ENCODE data around the gene ADAM20. TPM values are rescaled to one million over a fixed set of nuclear protein-coding genes. Genes with fewer than 3 reads are reported as not detected.

Gene ADAM20
- 0.01 TPM in 1 of 2 replicates, not detected in the other for polyA plus RNA-seq (2013)

GRCh38 chr14:70534904-70535303 is at the start of gene ADAM20:
ADAM20 (minus strand) TSS chr14:70535004; CDS start chr14:70524757, 10,247 bp downstream.
- no peak within 1 kb of the TSS for H3K4me2 ChIP-seq (ENCODE audit: low read length)
- H2AK5ac ChIP-seq (ENCODE audit: low read length) = no peak within 1 kb of the TSS
- H3K4me1 ChIP-seq (ENCODE audit: control insufficient read depth in 1 of 2, insufficient read depth in 2 of 2, low read length in 2 of 2) = no peaks in the 10 kb centered on the region
- peaks cover 8% of the 10 kb centered on the region for H3K9me3 ChIP-seq (ENCODE audit: insufficient read depth, low read depth, low read length)
- H3K36me3 ChIP-seq (ENCODE audit: control insufficient read depth in 1 of 2, insufficient read depth in 2 of 2, low read length in 2 of 2) = peaks cover 2 to 3% of the 10 kb centered on the region in 2 experiments
- H2BK5ac ChIP-seq (ENCODE audit: low read depth, low read length, poor library complexity) = no peak within 1 kb of the TSS
- H3K27me3 ChIP-seq (ENCODE audit: insufficient read depth, low read length) = no peaks in the 10 kb centered on the region
- no peak within 1 kb of the TSS for H2BK12ac ChIP-seq (ENCODE audit: low read length)
- no peak within 1 kb of the TSS for H3K14ac ChIP-seq (ENCODE audit: low read length)
- no peak within 1 kb of the TSS for H3K4ac ChIP-seq (ENCODE audit: low read depth, low read length)
- H2BK120ac ChIP-seq (ENCODE audit: insufficient read depth, low read length, poor library complexity) = no peak within 1 kb of the TSS
- no peak within 1 kb of the TSS for H3K4me3 ChIP-seq (ENCODE audit: low read depth, low read length)
- no peaks in the 10 kb centered on the region for H3K79me2 ChIP-seq (ENCODE audit: control insufficient read depth, insufficient read depth, low read length, poor library complexity)
- no peak within 1 kb of the TSS for H4K12ac ChIP-seq (ENCODE audit: low read depth, low read length)
- H3K23ac ChIP-seq (ENCODE audit: low read length) = no peak within 1 kb of the TSS
- H2AFZ ChIP-seq (ENCODE audit: insufficient read depth, low read length, poor library complexity) = no peak within 1 kb of the TSS
- H3K9ac ChIP-seq (ENCODE audit: low read length) = no peak within 1 kb of the TSS
- DNase-seq = no peak
- H4K91ac ChIP-seq (ENCODE audit: low read depth, low read length) = no peak within 1 kb of the TSS
- H3K18ac ChIP-seq (ENCODE audit: low read length) = no peak within 1 kb of the TSS
- no peak within 1 kb of the TSS for H3K27ac ChIP-seq (ENCODE audit: low read depth, low read length)
- no peaks in the 10 kb centered on the region for H3K79me1 ChIP-seq (ENCODE audit: low read length)
- H4K8ac ChIP-seq (ENCODE audit: low read depth, low read length) = no peak within 1 kb of the TSS

- H3K23ac ChIP-seq (ENCODE audit: low read length) = peak overlapping the region; percentile 81
- no peaks in the 10 kb centered on the region for H3K27me3 ChIP-seq (ENCODE audit: insufficient read depth, low read length)
- H3K4me2 ChIP-seq (ENCODE audit: low read length) = no peak overlapping the region
- no peak overlapping the region for H3K9ac ChIP-seq (ENCODE audit: low read length)
- no peak overlapping the region for H3K4me3 ChIP-seq (ENCODE audit: low read depth, low read length)
- H3K79me2 ChIP-seq (ENCODE audit: control insufficient read depth, insufficient read depth, low read length, poor library complexity) = no peaks in the 10 kb centered on the region
- H3K79me1 ChIP-seq (ENCODE audit: low read length) = no peaks in the 10 kb centered on the region
- no peak overlapping the region for H2AFZ ChIP-seq (ENCODE audit: insufficient read depth, low read length, poor library complexity)
- no peak overlapping the region for H2BK5ac ChIP-seq (ENCODE audit: low read depth, low read length, poor library complexity)
- H3K27ac ChIP-seq (ENCODE audit: low read depth, low read length) = no peak overlapping the region
- H2BK120ac ChIP-seq (ENCODE audit: insufficient read depth, low read length, poor library complexity) = no peak overlapping the region
- H3K4me1 ChIP-seq (ENCODE audit: control insufficient read depth in 1 of 2, insufficient read depth in 2 of 2, low read length in 2 of 2) = no peaks in the 10 kb centered on the region
- H3K14ac ChIP-seq (ENCODE audit: low read length) = no peak overlapping the region
- WGBS (ENCODE audit: extremely low coverage, insufficient coverage, insufficient read length) = no CpG with 5 or more reads among the region's 2 CpGs
- H4K91ac ChIP-seq (ENCODE audit: low read depth, low read length) = no peak overlapping the region
- no peak overlapping the region for H4K8ac ChIP-seq (ENCODE audit: low read depth, low read length)
- peaks cover 0 to 2% of the 10 kb centered on the region in 2 experiments for H3K36me3 ChIP-seq (ENCODE audit: control insufficient read depth in 1 of 2, insufficient read depth in 2 of 2, low read length in 2 of 2)
- no peak overlapping the region for H2BK12ac ChIP-seq (ENCODE audit: low read length)
- H3K9me3 ChIP-seq (ENCODE audit: insufficient read depth, low read depth, low read length) = no peaks in the 10 kb centered on the region
- H4K12ac ChIP-seq (ENCODE audit: low read depth, low read length) = no peak overlapping the region
- H2AK5ac ChIP-seq (ENCODE audit: low read length) = no peak overlapping the region
- H3K18ac ChIP-seq (ENCODE audit: low read length) = no peak overlapping the region
- H3K4ac ChIP-seq (ENCODE audit: low read depth, low read length) = no peak overlapping the region
- DNase-seq = no peak
Observed at GRCh38 chr14:70576891-70577290, 42.1 kb upstream of the ADAM20 start.

GRCh38 chr14:70573050-70573449 is 38.2 kb upstream of the ADAM20 start:
- no peaks in the 10 kb centered on the region for H3K9me3 ChIP-seq (ENCODE audit: insufficient read depth, low read depth, low read length)
- no peaks in the 10 kb centered on the region for H3K4me1 ChIP-seq (ENCODE audit: control insufficient read depth in 1 of 2, insufficient read depth in 2 of 2, low read length in 2 of 2)
- no peak overlapping the region for H3K4me2 ChIP-seq (ENCODE audit: low read length)
- H4K8ac ChIP-seq (ENCODE audit: low read depth, low read length) = no peak overlapping the region
- no peak overlapping the region for H2BK120ac ChIP-seq (ENCODE audit: insufficient read depth, low read length, poor library complexity)
- H2AFZ ChIP-seq (ENCODE audit: insufficient read depth, low read length, poor library complexity) = no peak overlapping the region
- H3K18ac ChIP-seq (ENCODE audit: low read length) = no peak overlapping the region
- H3K23ac ChIP-seq (ENCODE audit: low read length) = no peak overlapping the region
- H3K14ac ChIP-seq (ENCODE audit: low read length) = no peak overlapping the region
- H3K36me3 ChIP-seq (ENCODE audit: control insufficient read depth in 1 of 2, insufficient read depth in 2 of 2, low read length in 2 of 2) = no peaks in the 10 kb centered on the region
- no peak overlapping the region for H2BK12ac ChIP-seq (ENCODE audit: low read length)
- WGBS (ENCODE audit: extremely low coverage, insufficient coverage, insufficient read length) = no CpG with 5 or more reads among the region's 1 CpG
- no peak overlapping the region for H3K9ac ChIP-seq (ENCODE audit: low read length)
- H3K79me2 ChIP-seq (ENCODE audit: control insufficient read depth, insufficient read depth, low read length, poor library complexity) = no peaks in the 10 kb centered on the region
- no peak overlapping the region for H3K4me3 ChIP-seq (ENCODE audit: low read depth, low read length)
- DNase-seq = no peak
- H3K4ac ChIP-seq (ENCODE audit: low read depth, low read length) = no peak overlapping the region
- no peaks in the 10 kb centered on the region for H3K27me3 ChIP-seq (ENCODE audit: insufficient read depth, low read length)
- no peak overlapping the region for H4K91ac ChIP-seq (ENCODE audit: low read depth, low read length)
- H2BK5ac ChIP-seq (ENCODE audit: low read depth, low read length, poor library complexity) = no peak overlapping the region
- no peak overlapping the region for H3K27ac ChIP-seq (ENCODE audit: low read depth, low read length)
- no peak overlapping the region for H4K12ac ChIP-seq (ENCODE audit: low read depth, low read length)
- no peaks in the 10 kb centered on the region for H3K79me1 ChIP-seq (ENCODE audit: low read length)
- H2AK5ac ChIP-seq (ENCODE audit: low read length) = no peak overlapping the region

- H4K12ac ChIP-seq (ENCODE audit: low read depth, low read length) = no peak overlapping the region
Observed at GRCh38 chr14:70571139-70571538, 36.3 kb upstream of the ADAM20 start.

More at GRCh38 chr14:70571139-70571538, 36.3 kb upstream of the ADAM20 start:
- Histone ChIP-seq H2BK12ac (ENCODE audit: low read length) (no peak overlapping the region), H3K23ac (ENCODE audit: low read length) (no peak overlapping the region), H3K14ac (ENCODE audit: low read length) (no peak overlapping the region), H3K4me3 (ENCODE audit: low read depth, low read length) (no peak overlapping the region), H3K79me2 (ENCODE audit: control insufficient read depth, insufficient read depth, low read length, poor library complexity) (no peaks in the 10 kb centered on the region), H3K36me3 (ENCODE audit: control insufficient read depth in 1 of 2, insufficient read depth in 2 of 2, low read length in 2 of 2) (peaks cover 0 to 3% of the 10 kb centered on the region in 2 experiments), H3K18ac (ENCODE audit: low read length) (no peak overlapping the region), H3K9ac (ENCODE audit: low read length) (no peak overlapping the region), H3K4me1 (ENCODE audit: control insufficient read depth in 1 of 2, insufficient read depth in 2 of 2, low read length in 2 of 2) (no peaks in the 10 kb centered on the region), H2BK120ac (ENCODE audit: insufficient read depth, low read length, poor library complexity) (no peak overlapping the region), H4K8ac (ENCODE audit: low read depth, low read length) (no peak overlapping the region), H3K4me2 (ENCODE audit: low read length) (no peak overlapping the region), H3K27ac (ENCODE audit: low read depth, low read length) (no peak overlapping the region), H3K9me3 (ENCODE audit: insufficient read depth, low read depth, low read length) (no peaks in the 10 kb centered on the region), H3K4ac (ENCODE audit: low read depth, low read length) (no peak overlapping the region), H4K91ac (ENCODE audit: low read depth, low read length) (no peak overlapping the region), H3K27me3 (ENCODE audit: insufficient read depth, low read length) (no peaks in the 10 kb centered on the region), H2AK5ac (ENCODE audit: low read length) (no peak overlapping the region), H2AFZ (ENCODE audit: insufficient read depth, low read length, poor library complexity) (no peak overlapping the region), H3K79me1 (ENCODE audit: low read length) (no peaks in the 10 kb centered on the region), H2BK5ac (ENCODE audit: low read depth, low read length, poor library complexity) (no peak overlapping the region)
- WGBS (ENCODE audit: extremely low coverage, insufficient coverage, insufficient read length) = no CpG with 5 or more reads among the region's 2 CpGs
- no peak for DNase-seq

Data from trophoblast cell (in vitro differentiated cells and primary cell).